ENCODE measurements around the gene GAS6.

- TF ChIP-seq POLR2A (IDR thresholded peaks at IDR 0.05; ENCODE audit: low read depth, low read length) (no peak), CTCF (IDR thresholded peaks at IDR 0.05; ENCODE audit: extremely low read depth in 1 of 2, insufficient read depth in 1 of 2, low read depth in 1 of 2, low read length in 2 of 2) (no peak), MYC (IDR thresholded peaks at IDR 0.05; ENCODE audit: low read depth, low read length) (no peak), POLR2AphosphoS5 (IDR thresholded peaks at IDR 0.05; ENCODE audit: insufficient read depth, low read depth, low read length) (no peak), GATA2 (IDR thresholded peaks at IDR 0.05; ENCODE audit: insufficient read depth, insufficient read length, low read depth, low read length) (no peak), EZH2 (IDR thresholded peaks at IDR 0.05; ENCODE audit: borderline replicate concordance, low read depth, low read length, severe bottlenecking) (no peak), JUN (IDR thresholded peaks at IDR 0.05; ENCODE audit: borderline replicate concordance, insufficient read depth, insufficient read length, low read depth) (no peak)
- TF ChIP-seq, protein P1, sequence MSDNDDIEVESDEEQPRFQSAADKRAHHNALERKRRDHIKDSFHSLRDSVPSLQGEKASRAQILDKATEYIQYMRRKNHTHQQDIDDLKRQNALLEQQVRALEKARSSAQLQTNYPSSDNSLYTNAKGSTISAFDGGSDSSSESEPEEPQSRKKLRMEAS (IDR thresholded peaks at IDR 0.05; ENCODE audit: insufficient read depth, insufficient read length): no peak
Observed at GRCh38 chr13:113903912-113904311, 40.0 kb upstream of the GAS6 start.

Measured in endothelial cell of umbilical vein (primary cell).